Neural cell (in vitro differentiated cells): ENCODE data around the gene MDM4. TPM values are rescaled to one million over a fixed set of nuclear protein-coding genes. Genes with fewer than 3 reads are reported as not detected.

Experiments used
- H2AFZ ChIP-seq: fragments of 200-600, 300-800 bp; sonication (generic), shearing (Covaris generic); 2 replicates; pipeline ENCODE4 v1.6.0; 2014; ENCODE audit warnings: low read depth, mild to moderate bottlenecking, antibody characterized with exemption, low read length, moderate library complexity
- H3F3A ChIP-seq: fragments of 200-600 bp; shearing (Covaris generic); 2 replicates; pipeline ENCODE4 v1.6.1; 2016; ENCODE audit warnings: mild to moderate bottlenecking, moderate library complexity, mixed read lengths, antibody characterized with exemption, low read length; ENCODE audit not compliant: insufficient read depth, poor library complexity, severe bottlenecking
- H3K27ac ChIP-seq: fragments of 200-600, 300-800 bp; sonication (generic), shearing (Covaris generic); 2 replicates; pipeline ENCODE4 v1.5.1; 2014; ENCODE audit warnings: mild to moderate bottlenecking, low read length, moderate library complexity
- H3K27me3 ChIP-seq: fragments of 300-800, 200-600 bp; sonication (generic), shearing (Covaris generic); 2 replicates; pipeline ENCODE4 v1.6.0; 2014; ENCODE audit warnings: mild to moderate bottlenecking, low read depth, low read length, moderate library complexity; ENCODE audit not compliant: insufficient read depth
- H3K36me3 ChIP-seq: fragments of 300-800, 200-600 bp; sonication (generic), shearing (Covaris generic); 2 replicates; pipeline ENCODE4 v1.5.1; 2014; ENCODE audit warnings: mild to moderate bottlenecking, antibody characterized with exemption, low read length, moderate library complexity; ENCODE audit not compliant: insufficient read depth
- H3K4me2 ChIP-seq: fragments of 300-800, 200-600 bp; sonication (generic), shearing (Covaris generic); 2 replicates; pipeline ENCODE4 v1.6.0; 2014; ENCODE audit warnings: mild to moderate bottlenecking, low read length
- H3K4me3 ChIP-seq: fragments of 300-800, 200-600 bp; sonication (generic), shearing (Covaris generic); 2 replicates; pipeline ENCODE4 v1.5.1; 2014; ENCODE audit warnings: mild to moderate bottlenecking, low read length, moderate library complexity
- H3K79me2 ChIP-seq: fragments of 200-600 bp; shearing (Covaris generic); replicated peaks from 2 replicates; pipeline ENCODE4 v1.6.0; 2014; ENCODE audit warnings: mild to moderate bottlenecking, low read length, moderate library complexity; ENCODE audit not compliant: insufficient read depth
- H3K9ac ChIP-seq: fragments of 300-800, 200-600 bp; sonication (generic), shearing (Covaris generic); 2 replicates; pipeline ENCODE4 v1.6.1; 2016; ENCODE audit warnings: mild to moderate bottlenecking, low read length, mixed read lengths
- H3K9me2 ChIP-seq: fragments of 200-600 bp; shearing (Covaris generic); 2 replicates; pipeline ENCODE4 v1.6.1; 2016; ENCODE audit warnings: mild to moderate bottlenecking, low read length, mixed read lengths; ENCODE audit not compliant: insufficient read depth
- H3K9me3 ChIP-seq: fragments of 200-600, 300-800 bp; sonication (generic), shearing (Covaris generic); 2 replicates; pipeline ENCODE4 v1.6.1; 2016; ENCODE audit warnings: mild to moderate bottlenecking, mixed run types, low read length, moderate library complexity, mixed read lengths
- H4K20me1 ChIP-seq: fragments of 200-600 bp; shearing (Covaris generic); 2 replicates; pipeline ENCODE4 v1.6.1; 2016; ENCODE audit warnings: mild to moderate bottlenecking, mixed run types; ENCODE audit not compliant: insufficient read depth
- EP300 ChIP-seq: fragments of 450-650 bp; conservative IDR thresholded peaks from 2 replicates; pipeline ENCODE4 v1.6.1; 2014; ENCODE audit warnings: antibody characterized with exemption, mild to moderate bottlenecking, moderate library complexity; ENCODE audit not compliant: poor library complexity, severe bottlenecking
- EZH2 ChIP-seq: fragments of 200-600, 300-800 bp; shearing (Covaris generic), sonication (generic); IDR thresholded peaks from 2 replicates; pipeline ENCODE4 v1.6.1; 2014; ENCODE audit warnings: antibody characterized with exemption, low read length, borderline replicate concordance, mild to moderate bottlenecking; ENCODE audit not compliant: insufficient read depth, poor library complexity, severe bottlenecking
- MXI1 ChIP-seq: fragments of 450-650 bp; conservative IDR thresholded peaks from 2 replicates; pipeline ENCODE4 v1.6.1; 2014; ENCODE audit warnings: antibody characterized with exemption, mild to moderate bottlenecking; ENCODE audit not compliant: poor library complexity, severe bottlenecking
- POLR2AphosphoS5 ChIP-seq: IDR thresholded peaks from 2 replicates; pipeline ENCODE4 v1.6.1; 2012
- RAD21 ChIP-seq: fragments of 450-650 bp; conservative IDR thresholded peaks from 2 replicates; pipeline ENCODE4 v1.6.1; 2014; ENCODE audit warnings: antibody characterized with exemption, mild to moderate bottlenecking, moderate library complexity
- SMC3 ChIP-seq: fragments of 450-650 bp; conservative IDR thresholded peaks from 2 replicates; pipeline ENCODE4 v1.6.1; 2014; ENCODE audit warnings: antibody characterized with exemption, mild to moderate bottlenecking, moderate library complexity; ENCODE audit not compliant: poor library complexity
- TAF1 ChIP-seq: IDR thresholded peaks from 2 replicates; pipeline ENCODE4 v1.6.1; 2012; ENCODE audit warnings: low read depth
- polyA plus RNA-seq: library from polyadenylated mRNA; depleted of rRNA; stranded (reverse); fragments of >200 nt; gene quantifications from 2 replicates; pipeline ENCODE4 v1.2.3, GENCODE V29; 2014
- TF ChIP-seq, protein P1 (sequence below): fragments of 450-650 bp; IDR thresholded peaks from 2 replicates; pipeline ENCODE4 v1.5.1; 2014; ENCODE audit warnings: antibody characterized with exemption, mild to moderate bottlenecking, moderate library complexity; ENCODE audit not compliant: poor library complexity, severe bottlenecking
- TF ChIP-seq, protein P2 (sequence below): IDR thresholded peaks from 2 replicates; pipeline ENCODE4 v1.6.1; 2012; ENCODE audit warnings: borderline replicate concordance

MDM4 gene
- polyA plus RNA-seq, 1 donor from 2014 or later = 36.8 TPM

DNA sequence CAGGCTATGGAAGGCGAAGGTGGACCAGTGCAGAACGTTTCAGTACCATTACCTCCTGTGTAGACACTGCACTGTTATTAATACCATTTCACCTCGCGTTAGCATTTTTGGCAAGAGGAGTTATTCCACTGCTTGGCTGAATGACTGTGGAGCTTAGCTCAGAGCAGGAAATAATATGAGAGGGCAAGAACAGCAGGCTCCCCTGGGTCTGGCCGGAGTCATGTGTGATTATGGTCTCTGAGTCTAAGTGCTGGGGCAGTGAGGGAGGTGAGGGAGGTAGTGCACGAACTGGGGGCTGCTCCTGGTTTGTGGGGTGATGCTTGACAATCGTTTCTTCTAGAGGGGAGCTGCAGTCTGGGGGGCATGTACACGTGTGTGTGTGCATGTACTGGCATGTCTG lies 82.9 kb downstream of the MDM4 start:
- H3K9me2 ChIP-seq = no peaks in the 10 kb centered on the region
- no peak for TF ChIP-seq RAD21
- no peak for TF ChIP-seq EZH2
- TF ChIP-seq POLR2AphosphoS5 = no peak
- no peak for TF ChIP-seq MXI1
- TF ChIP-seq, protein P1, sequence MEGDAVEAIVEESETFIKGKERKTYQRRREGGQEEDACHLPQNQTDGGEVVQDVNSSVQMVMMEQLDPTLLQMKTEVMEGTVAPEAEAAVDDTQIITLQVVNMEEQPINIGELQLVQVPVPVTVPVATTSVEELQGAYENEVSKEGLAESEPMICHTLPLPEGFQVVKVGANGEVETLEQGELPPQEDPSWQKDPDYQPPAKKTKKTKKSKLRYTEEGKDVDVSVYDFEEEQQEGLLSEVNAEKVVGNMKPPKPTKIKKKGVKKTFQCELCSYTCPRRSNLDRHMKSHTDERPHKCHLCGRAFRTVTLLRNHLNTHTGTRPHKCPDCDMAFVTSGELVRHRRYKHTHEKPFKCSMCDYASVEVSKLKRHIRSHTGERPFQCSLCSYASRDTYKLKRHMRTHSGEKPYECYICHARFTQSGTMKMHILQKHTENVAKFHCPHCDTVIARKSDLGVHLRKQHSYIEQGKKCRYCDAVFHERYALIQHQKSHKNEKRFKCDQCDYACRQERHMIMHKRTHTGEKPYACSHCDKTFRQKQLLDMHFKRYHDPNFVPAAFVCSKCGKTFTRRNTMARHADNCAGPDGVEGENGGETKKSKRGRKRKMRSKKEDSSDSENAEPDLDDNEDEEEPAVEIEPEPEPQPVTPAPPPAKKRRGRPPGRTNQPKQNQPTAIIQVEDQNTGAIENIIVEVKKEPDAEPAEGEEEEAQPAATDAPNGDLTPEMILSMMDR = no peak
- no peak for TF ChIP-seq SMC3
- TF ChIP-seq TAF1 = no peak
- TF ChIP-seq EP300 = no peak
- TF ChIP-seq, protein P2, sequence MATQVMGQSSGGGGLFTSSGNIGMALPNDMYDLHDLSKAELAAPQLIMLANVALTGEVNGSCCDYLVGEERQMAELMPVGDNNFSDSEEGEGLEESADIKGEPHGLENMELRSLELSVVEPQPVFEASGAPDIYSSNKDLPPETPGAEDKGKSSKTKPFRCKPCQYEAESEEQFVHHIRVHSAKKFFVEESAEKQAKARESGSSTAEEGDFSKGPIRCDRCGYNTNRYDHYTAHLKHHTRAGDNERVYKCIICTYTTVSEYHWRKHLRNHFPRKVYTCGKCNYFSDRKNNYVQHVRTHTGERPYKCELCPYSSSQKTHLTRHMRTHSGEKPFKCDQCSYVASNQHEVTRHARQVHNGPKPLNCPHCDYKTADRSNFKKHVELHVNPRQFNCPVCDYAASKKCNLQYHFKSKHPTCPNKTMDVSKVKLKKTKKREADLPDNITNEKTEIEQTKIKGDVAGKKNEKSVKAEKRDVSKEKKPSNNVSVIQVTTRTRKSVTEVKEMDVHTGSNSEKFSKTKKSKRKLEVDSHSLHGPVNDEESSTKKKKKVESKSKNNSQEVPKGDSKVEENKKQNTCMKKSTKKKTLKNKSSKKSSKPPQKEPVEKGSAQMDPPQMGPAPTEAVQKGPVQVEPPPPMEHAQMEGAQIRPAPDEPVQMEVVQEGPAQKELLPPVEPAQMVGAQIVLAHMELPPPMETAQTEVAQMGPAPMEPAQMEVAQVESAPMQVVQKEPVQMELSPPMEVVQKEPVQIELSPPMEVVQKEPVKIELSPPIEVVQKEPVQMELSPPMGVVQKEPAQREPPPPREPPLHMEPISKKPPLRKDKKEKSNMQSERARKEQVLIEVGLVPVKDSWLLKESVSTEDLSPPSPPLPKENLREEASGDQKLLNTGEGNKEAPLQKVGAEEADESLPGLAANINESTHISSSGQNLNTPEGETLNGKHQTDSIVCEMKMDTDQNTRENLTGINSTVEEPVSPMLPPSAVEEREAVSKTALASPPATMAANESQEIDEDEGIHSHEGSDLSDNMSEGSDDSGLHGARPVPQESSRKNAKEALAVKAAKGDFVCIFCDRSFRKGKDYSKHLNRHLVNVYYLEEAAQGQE = no peak

DNA sequence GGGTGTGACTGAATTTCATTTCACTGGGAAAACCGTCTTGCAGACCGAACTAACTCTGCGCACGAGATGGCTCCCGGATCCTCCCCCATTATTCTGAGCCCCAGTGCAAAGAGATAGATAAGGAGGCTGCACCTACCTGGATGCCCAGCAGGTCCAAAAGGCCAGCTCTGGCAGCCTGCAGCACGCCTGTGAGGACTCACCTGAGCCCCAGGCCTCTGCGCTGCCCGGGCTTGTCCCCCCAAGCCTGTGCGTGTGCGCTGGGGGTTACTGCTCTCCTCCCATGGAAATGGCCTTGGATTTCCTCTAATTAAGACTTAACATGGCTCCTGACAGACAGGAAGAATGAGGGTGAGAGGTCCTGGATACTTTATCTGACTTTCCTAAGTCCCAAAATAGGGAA lies 83.4 kb downstream of the MDM4 start:
- no peaks in the 10 kb centered on the region for H4K20me1 ChIP-seq
- H3F3A ChIP-seq = no peaks in the 10 kb centered on the region
- H3K9me3 ChIP-seq = no peaks in the 10 kb centered on the region
- TF ChIP-seq POLR2AphosphoS5 = no peak
- no peak for TF ChIP-seq MXI1
- no peak for TF ChIP-seq RAD21
- H3K4me2 ChIP-seq = no peak overlapping the region
- H2AFZ ChIP-seq = no peak overlapping the region
- H3K27ac ChIP-seq = no peak overlapping the region
- no peaks in the 10 kb centered on the region for H3K27me3 ChIP-seq
- no peaks in the 10 kb centered on the region for H3K79me2 ChIP-seq
- no peaks in the 10 kb centered on the region for H3K9me2 ChIP-seq
- H3K36me3 ChIP-seq = no peaks in the 10 kb centered on the region
- no peak overlapping the region for H3K4me3 ChIP-seq
- no peak overlapping the region for H3K9ac ChIP-seq

More for the DNA sequence above, 82.9 kb downstream of the MDM4 start:
- Histone ChIP-seq H2AFZ (no peak overlapping the region), H3K27ac (no peak overlapping the region), H3K9me3 (no peaks in the 10 kb centered on the region), H3K36me3 (no peaks in the 10 kb centered on the region), H3K4me3 (no peak overlapping the region), H3K4me2 (no peak overlapping the region), H3F3A (no peaks in the 10 kb centered on the region), H3K27me3 (no peaks in the 10 kb centered on the region), H4K20me1 (no peaks in the 10 kb centered on the region), H3K79me2 (no peaks in the 10 kb centered on the region), H3K9ac (no peak overlapping the region)

DNA sequence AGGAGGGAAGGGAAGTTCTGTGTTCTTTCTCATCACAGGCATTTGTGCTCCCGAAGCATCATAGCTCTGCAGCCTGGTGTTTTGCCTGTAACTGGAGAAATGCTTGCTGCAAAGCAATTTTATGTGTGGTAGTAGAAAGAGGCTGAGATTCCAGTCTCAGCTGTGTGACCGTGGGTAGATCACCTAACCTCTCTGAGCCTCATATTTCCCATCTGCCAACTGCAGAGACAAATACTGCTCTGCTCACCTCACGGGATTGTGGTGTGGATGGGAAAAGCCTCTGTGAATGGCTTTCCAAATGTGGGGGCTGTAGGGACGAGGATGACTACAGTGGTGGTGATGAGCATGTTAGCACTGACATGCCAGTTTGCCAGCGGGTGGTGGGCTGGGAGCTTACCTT lies 84.0 kb downstream of the MDM4 start:
- H4K20me1 ChIP-seq = no peaks in the 10 kb centered on the region
- no peaks in the 10 kb centered on the region for H3K79me2 ChIP-seq
- H3K27me3 ChIP-seq = no peaks in the 10 kb centered on the region
- H3K27ac ChIP-seq = no peak overlapping the region
- no peak overlapping the region for H3K4me2 ChIP-seq
- no peaks in the 10 kb centered on the region for H3K9me2 ChIP-seq
- TF ChIP-seq TAF1 (no peak), SMC3 (no peak), EZH2 (no peak), POLR2AphosphoS5 (no peak), EP300 (no peak), MXI1 (no peak), RAD21 (no peak)
- TF ChIP-seq, protein P2 = no peak
- TF ChIP-seq, protein P1 = no peak
- H3F3A ChIP-seq = no peaks in the 10 kb centered on the region
- no peak overlapping the region for H2AFZ ChIP-seq
- H3K4me3 ChIP-seq = no peak overlapping the region
- H3K36me3 ChIP-seq = no peaks in the 10 kb centered on the region
- H3K9me3 ChIP-seq = no peaks in the 10 kb centered on the region
- no peak overlapping the region for H3K9ac ChIP-seq
